ENCODE data around the gene PCLO.
"Not testable (repeated sequence)": the region's sequence is repeated elsewhere in the genome, so short reads cannot be mapped to it uniquely, and the experiment has no call there.

Gene PCLO

GRCh38 chr7:83032195-83032594 lies 130.5 kb downstream of the PCLO start:
- TF ChIP-seq CTCF (IDR thresholded peaks at IDR 0.05), result no peak
- H3K9me3 Mint-ChIP-seq, result no peaks in the 10 kb centered on the region
- no peak overlapping the region for H3K4me3 Mint-ChIP-seq
- no peak overlapping the region for H3K27ac Mint-ChIP-seq
- no peaks in the 10 kb centered on the region for H3K4me1 Mint-ChIP-seq
- DNase-seq, result no peak
- no peaks in the 10 kb centered on the region for H3K36me3 Mint-ChIP-seq (ENCODE audit: low read depth)
- no peaks in the 10 kb centered on the region for H3K27me3 Mint-ChIP-seq (ENCODE audit: low read depth, poor library complexity)

- H3K9me3 Mint-ChIP-seq, result peaks cover 12% of the 10 kb centered on the region
- not testable (repeated sequence) for H3K27ac Mint-ChIP-seq, DNase-seq
Observed at GRCh38 chr7:83023817-83024665, 138.6 kb downstream of the PCLO start.

GRCh38 chr7:83021032-83021431 lies 141.7 kb downstream of the PCLO start:
- Mint-ChIP-seq H3K4me1 (no peaks in the 10 kb centered on the region), H3K9me3 (peaks cover 12% of the 10 kb centered on the region), H3K4me3 (no peak overlapping the region)

More at GRCh38 chr7:83023817-83024665, 138.6 kb downstream of the PCLO start:
- H3K4me3 Mint-ChIP-seq; H3K27me3 Mint-ChIP-seq (ENCODE audit: low read depth, poor library complexity); H3K4me1 Mint-ChIP-seq; H3K36me3 Mint-ChIP-seq (ENCODE audit: low read depth): not testable (repeated sequence)

GRCh38 chr7:83020161-83020560 lies 142.5 kb downstream of the PCLO start:
- no peak overlapping the region for H3K4me3 Mint-ChIP-seq
- H3K9me3 Mint-ChIP-seq, result peaks cover 12% of the 10 kb centered on the region
- DNase-seq, result no peak
- peaks cover 4% of the 10 kb centered on the region for H3K36me3 Mint-ChIP-seq (ENCODE audit: low read depth)
- no peaks in the 10 kb centered on the region for H3K27me3 Mint-ChIP-seq (ENCODE audit: low read depth, poor library complexity)
- no peak overlapping the region for H3K27ac Mint-ChIP-seq
- no peak for TF ChIP-seq CTCF (IDR thresholded peaks at IDR 0.05)
- no peaks in the 10 kb centered on the region for H3K4me1 Mint-ChIP-seq

More at GRCh38 chr7:83021032-83021431, 141.7 kb downstream of the PCLO start:
- H3K36me3 Mint-ChIP-seq (ENCODE audit: low read depth), result peaks cover 4% of the 10 kb centered on the region
- no peak for DNase-seq
- TF ChIP-seq CTCF (IDR thresholded peaks at IDR 0.05), result no peak
- no peaks in the 10 kb centered on the region for H3K27me3 Mint-ChIP-seq (ENCODE audit: low read depth, poor library complexity)
- no peak overlapping the region for H3K27ac Mint-ChIP-seq

GRCh38 chr7:83015916-83016315 lies 146.8 kb downstream of the PCLO start:
- H3K36me3 Mint-ChIP-seq (ENCODE audit: low read depth), result no peaks in the 10 kb centered on the region
- no peak for TF ChIP-seq CTCF (IDR thresholded peaks at IDR 0.05)
- H3K27ac Mint-ChIP-seq, result no peak overlapping the region
- no peak for DNase-seq
- no peak overlapping the region for H3K4me3 Mint-ChIP-seq
- H3K9me3 Mint-ChIP-seq, result peaks cover 5% of the 10 kb centered on the region
- H3K27me3 Mint-ChIP-seq (ENCODE audit: low read depth, poor library complexity), result no peaks in the 10 kb centered on the region
- H3K4me1 Mint-ChIP-seq, result no peaks in the 10 kb centered on the region

GRCh38 chr7:83014546-83014945 lies 148.1 kb downstream of the PCLO start:
- TF ChIP-seq CTCF (IDR thresholded peaks at IDR 0.05), result no peak
- Mint-ChIP-seq H3K4me1 (no peaks in the 10 kb centered on the region), H3K27me3 (ENCODE audit: low read depth, poor library complexity) (no peaks in the 10 kb centered on the region), H3K9me3 (no peaks in the 10 kb centered on the region), H3K36me3 (ENCODE audit: low read depth) (no peaks in the 10 kb centered on the region), H3K27ac (no peak overlapping the region), H3K4me3 (no peak overlapping the region)
- DNase-seq, result no peak

Data from nephron progenitor cell (in vitro differentiated cells).